22Rv1 (cell line): ENCODE results near the gene B3GLCT.

Source experiments
- CTCF ChIP-seq: fragments of 450-650 bp; IDR thresholded peaks from 2 replicates; pipeline ENCODE4 v1.5.1; 2017; ENCODE audit warnings: mild to moderate bottlenecking
- ZFX ChIP-seq: fragments of 450-650 bp; IDR thresholded peaks from 2 replicates; pipeline ENCODE4 v1.6.1; 2017; ENCODE audit warnings: antibody characterized with exemption, borderline replicate concordance

- no peak for TF ChIP-seq CTCF
- TF ChIP-seq ZFX: no peak
Measured at GRCh38 chr13:31168736-31169135, 31.0 kb upstream of the B3GLCT start.
